Stomach (tissue), 9 donors: ENCODE measurements around the gene ZNFX1. TPM values are rescaled to one million over a fixed set of nuclear protein-coding genes. Genes with fewer than 3 reads are reported as not detected.

ENCODE experiments used
- DNase-seq, 2 donors: peaks; one replicate each; pipeline versions ENCODE4 v3.0.0 to v3.0.0-alpha.2; 2013 to 2019
- H3K27ac ChIP-seq, 5 donors: fragments of 200-600 bp in 4 of 5; sonication (generic) in 4 of 5; one replicate each; pipeline ENCODE4 v1.5.1; 2013 to 2019; ENCODE audit warnings: mild to moderate bottlenecking in 1 of 5, moderate library complexity in 1 of 5
- H3K27me3 ChIP-seq, 3 donors: fragments of 200-600 bp; sonication (generic); one replicate each; pipeline ENCODE4 v1.5.1; 2017 to 2019; ENCODE audit warnings: mixed run types in 1 of 3
- H3K36me3 ChIP-seq, 4 donors: fragments of 200-600 bp; sonication (generic); 1 replicate in 3 of 4; 2 replicates in 1 of 4; pipeline ENCODE4 v1.5.1; 2016 to 2019
- H3K4me1 ChIP-seq, 4 donors: fragments of 200-600 bp; sonication (generic); one replicate each; pipeline ENCODE4 v1.5.1; 2016 to 2019
- H3K4me3 ChIP-seq, 4 donors: fragments of 200-600 bp; sonication (generic) in 3 of 4; one replicate each; pipeline ENCODE4 v1.5.1; 2016 to 2019; ENCODE audit warnings: mild to moderate bottlenecking in 1 of 4
- H3K9me3 ChIP-seq, 4 donors: fragments of 200-600 bp; sonication (generic); one replicate each; pipeline ENCODE4 v1.5.1; 2016 to 2019
- CTCF ChIP-seq, 7 experiments: fragments of 450-650 bp in 4 of 7; fragments of 200-600 bp in 3 of 7; sonication (generic) in 3 of 7; IDR thresholded peaks; one replicate each; pipeline ENCODE4 v1.5.1; 2016 to 2019; ENCODE audit warnings: antibody characterized with exemption in 7 of 7, control low read depth in 2 of 7, mild to moderate bottlenecking in 1 of 7
- EP300 ChIP-seq: sonication (generic); formaldehyde crosslinking; IDR thresholded peaks from one replicate; pipeline ENCODE4 v1.6.1; 2017; ENCODE audit warnings: antibody characterized with exemption
- POLR2A ChIP-seq, 4 donors: fragments of 450-650 bp; IDR thresholded peaks; one replicate each; pipeline ENCODE4 v1.6.1; 2016; ENCODE audit warnings: antibody characterized with exemption in 4 of 4, control low read depth in 2 of 4, mild to moderate bottlenecking in 1 of 4, moderate library complexity in 1 of 4
- POLR2AphosphoS5 ChIP-seq, 3 donors: sonication (generic); formaldehyde crosslinking; IDR thresholded peaks; one replicate each; pipeline ENCODE4 v1.6.1; 2016; ENCODE audit warnings: antibody characterized with exemption in 3 of 3
- WGBS, 5 donors: extraction: QIAGEN DNeasy Blood & Tissue Kit in 3 of 5; methylation state at CpG; one replicate each; pipeline versions ENCODE4 v1.1.5 to v1.1.7; 2013 to 2018; 5-methylcytosine and 5-hydroxymethylcytosine counted together
- intact Hi-C: fragments of 100-400 bp; cut with DNase I; formaldehyde crosslinking; loops from one replicate; pipeline ENCODE4 v1.15.1; 2023; ENCODE audit warnings: low total_unique reads
- polyA plus RNA-seq, 3 donors: library from polyadenylated mRNA; stranded (reverse); fragments of 200-250 nt; gene quantifications; one replicate each; pipeline ENCODE4 v1.2.3, GENCODE V29; 2013
- total RNA-seq, 5 donors: library from RNA; depleted of rRNA; stranded (reverse); fragments of >200 nt; gene quantifications; one replicate each; pipeline versions ENCODE4 v1.1.0 to v1.2.3, GENCODE V29; 2014 to 2016
- donor health status: healthy with polysubstance abuse.
- donor health status: Bipolar disorder and iron deficiency.
- donor health status: healthy.

The ZNFX1 gene
- total and polyA plus RNA-seq, 8 donors, result 5.2 to 29.6 (median 15.9) TPM

DNA sequence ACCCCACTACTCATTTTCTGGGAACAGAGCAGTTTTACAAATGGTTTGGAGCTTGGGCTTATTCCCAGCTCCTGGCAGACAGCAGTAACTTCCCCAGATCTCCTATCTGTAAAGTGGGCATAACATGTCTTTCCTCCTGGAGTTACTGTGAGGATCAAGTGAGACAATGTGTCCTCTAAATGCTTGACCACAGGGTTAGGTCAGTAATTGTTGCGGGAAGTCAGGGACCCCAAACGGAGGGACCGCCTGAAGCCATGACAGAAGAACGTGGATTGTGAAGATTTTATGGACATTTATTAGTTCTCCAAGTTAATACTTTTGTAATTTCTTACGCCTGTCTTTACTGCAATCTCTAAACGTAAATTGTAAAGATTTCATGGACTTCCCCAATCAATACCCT, 15.3 kb upstream of the ZNFX1 start:
- Histone ChIP-seq H3K4me1 (peaks cover 9 to 26% (median 14%) of the 10 kb centered on the region in 4 donors), H3K27me3 (no peaks in the 10 kb centered on the region), H3K4me3 (no peak overlapping the region), H3K9me3 (no peaks in the 10 kb centered on the region), H3K36me3 (peaks cover 26 to 69% (median 60%) of the 10 kb centered on the region in 4 donors), H3K27ac (no peak overlapping the region)
- TF ChIP-seq EP300, result no peak
- no peak for TF ChIP-seq POLR2AphosphoS5 (IDR thresholded peaks at IDR 0.05)
- TF ChIP-seq POLR2A (IDR thresholded peaks at IDR 0.05), result no peak
- TF ChIP-seq CTCF (IDR thresholded peaks at IDR 0.05), result no peak
- intact Hi-C loops, result no loop called here
- DNase-seq, result no peak
- 96 to 97% (median 97%) methylated on average over 6 of the region's 6 CpGs for WGBS, 5 donors

DNA sequence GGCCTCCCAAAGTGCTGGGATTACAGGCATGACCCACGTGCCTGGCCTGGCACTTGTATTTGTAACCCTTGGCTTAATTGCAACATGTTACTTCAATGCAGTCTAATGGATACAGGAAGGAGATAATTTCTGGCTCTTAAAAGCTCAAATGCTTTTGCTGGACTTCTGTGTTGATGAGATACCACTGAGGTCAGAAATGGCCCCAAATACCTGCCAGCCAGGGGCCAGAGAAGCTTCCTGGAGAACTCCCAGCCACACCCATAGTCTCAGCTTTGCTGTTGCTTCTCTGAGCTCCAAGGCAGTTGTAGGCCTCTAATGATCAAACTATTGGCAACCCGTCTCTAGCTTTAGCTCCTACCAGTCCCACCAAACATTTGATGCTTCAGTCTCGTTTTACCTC, 14.2 kb upstream of the ZNFX1 start:
- H3K9me3 ChIP-seq, result peaks cover 1 to 10% (median 7%) of the 10 kb centered on the region in 4 donors
- intact Hi-C loops, result no loop called here
- no peak overlapping the region for H3K4me3 ChIP-seq
- no peak for DNase-seq
- H3K36me3 ChIP-seq, result peaks cover 35 to 80% (median 71%) of the 10 kb centered on the region in 4 donors
- no peak for TF ChIP-seq POLR2AphosphoS5 (IDR thresholded peaks at IDR 0.05)
- TF ChIP-seq POLR2A (IDR thresholded peaks at IDR 0.05), result no peak
- no peak for TF ChIP-seq CTCF (IDR thresholded peaks at IDR 0.05)
- TF ChIP-seq EP300, result no peak
- WGBS, 5 donors, result 47 to 80% (median 70%) methylated on average over 3 of the region's 3 CpGs
- H3K4me1 ChIP-seq, result peaks cover 9 to 37% (median 18%) of the 10 kb centered on the region in 4 donors
- H3K27me3 ChIP-seq, result no peaks in the 10 kb centered on the region
- H3K27ac ChIP-seq, result no peak overlapping the region

- intact Hi-C loops, result no loop called here
- peaks cover 9 to 18% (median 15%) of the 10 kb centered on the region in 4 donors for H3K9me3 ChIP-seq
- no peak for DNase-seq
- H3K4me1 ChIP-seq, result peaks cover 9 to 41% (median 18%) of the 10 kb centered on the region in 4 donors
- peaks cover 43 to 86% (median 77%) of the 10 kb centered on the region in 4 donors for H3K36me3 ChIP-seq
- no peak overlapping the region for H3K27ac ChIP-seq
- 0 to 89% (median 71%) methylated on average over 1 of the region's 1 CpG for WGBS, 5 donors
- TF ChIP-seq POLR2AphosphoS5 (IDR thresholded peaks at IDR 0.05) (no peak), CTCF (IDR thresholded peaks at IDR 0.05) (no peak), POLR2A (IDR thresholded peaks at IDR 0.05) (no peak), EP300 (no peak)
- H3K27me3 ChIP-seq, result no peaks in the 10 kb centered on the region
- no peak overlapping the region for H3K4me3 ChIP-seq
These were observed 13.3 kb upstream of the ZNFX1 start for GRCh38 chr20:49291200-49291599.

DNA sequence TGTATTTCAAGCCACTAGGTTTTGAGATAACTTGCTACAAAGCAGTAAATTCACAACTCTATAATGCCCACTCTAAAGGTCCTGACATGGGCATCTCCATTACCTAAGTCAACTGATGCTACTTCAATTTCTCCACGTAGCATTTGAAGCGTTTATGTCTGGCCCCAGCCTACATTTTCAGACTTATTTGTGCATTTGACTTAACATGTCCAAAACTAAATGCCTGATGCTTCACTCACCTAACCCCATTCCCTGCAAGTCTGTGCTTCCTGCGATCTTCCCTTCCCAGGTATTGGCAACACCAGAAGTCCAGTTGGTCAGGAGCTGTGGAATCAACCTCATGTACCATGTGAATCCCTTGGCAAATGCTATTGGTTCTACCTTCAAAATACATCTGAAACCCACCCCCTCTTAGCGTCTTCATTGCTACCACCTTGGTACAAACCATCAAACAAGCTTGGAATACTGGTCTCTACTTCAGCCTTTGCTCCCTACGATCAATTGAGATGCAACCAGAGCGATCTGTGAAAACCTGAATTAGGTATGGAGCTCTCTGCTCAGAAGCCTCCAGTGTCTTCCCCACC, 12.8 kb upstream of the ZNFX1 start:
- intact Hi-C loops, result no loop called here
- TF ChIP-seq CTCF (IDR thresholded peaks at IDR 0.05), result no peak
- 84 to 95% (median 94%) methylated on average over 6 of the region's 6 CpGs for WGBS, 5 donors
- H3K4me1 ChIP-seq, result peaks cover 12 to 41% (median 18%) of the 10 kb centered on the region in 4 donors
- peaks cover 14 to 23% (median 20%) of the 10 kb centered on the region in 4 donors for H3K9me3 ChIP-seq
- H3K27me3 ChIP-seq, result no peaks in the 10 kb centered on the region
- peaks cover 48 to 86% (median 77%) of the 10 kb centered on the region in 4 donors for H3K36me3 ChIP-seq
- no peak overlapping the region for H3K4me3 ChIP-seq
- no peak overlapping the region for H3K27ac ChIP-seq
- no peak for DNase-seq
